Measurements from ENCODE around the gene MCU. TPM values are rescaled to one million over a fixed set of nuclear protein-coding genes. Genes with fewer than 3 reads are reported as not detected.

Gene MCU
- total RNA-seq, 1 donor from 2014 or later: 27.2 TPM

DNA sequence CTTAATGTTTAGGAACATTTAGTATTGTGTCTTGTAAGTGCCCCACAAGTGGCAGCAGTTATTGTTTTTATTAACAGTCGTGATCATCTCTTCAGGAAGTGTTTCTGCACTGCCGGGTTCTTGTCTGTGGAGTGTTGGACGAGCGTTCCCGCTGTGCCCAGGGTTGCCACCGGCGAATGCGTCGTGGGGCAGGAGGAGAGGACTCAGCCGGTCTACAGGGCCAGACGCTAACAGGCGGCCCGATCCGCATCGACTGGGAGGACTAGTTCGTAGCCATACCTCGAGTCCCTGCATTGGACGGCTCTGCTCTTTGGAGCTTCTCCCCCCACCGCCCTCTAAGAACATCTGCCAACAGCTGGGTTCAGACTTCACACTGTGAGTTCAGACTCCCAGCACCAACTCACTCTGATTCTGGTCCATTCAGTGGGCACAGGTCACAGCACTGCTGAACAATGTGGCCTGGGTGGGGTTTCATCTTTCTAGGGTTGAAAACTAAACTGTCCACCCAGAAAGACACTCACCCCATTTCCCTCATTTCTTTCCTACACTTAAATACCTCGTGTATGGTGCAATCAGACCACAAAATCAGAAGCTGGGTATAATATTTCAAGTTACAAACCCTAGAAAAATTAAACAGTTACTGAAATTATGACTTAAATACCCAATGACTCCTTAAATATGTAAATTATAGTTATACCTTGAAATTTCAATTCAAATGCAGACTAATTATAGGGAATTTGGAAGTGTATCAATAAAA is 240.5 kb downstream of the MCU start:
- TF ChIP-seq, protein P1, sequence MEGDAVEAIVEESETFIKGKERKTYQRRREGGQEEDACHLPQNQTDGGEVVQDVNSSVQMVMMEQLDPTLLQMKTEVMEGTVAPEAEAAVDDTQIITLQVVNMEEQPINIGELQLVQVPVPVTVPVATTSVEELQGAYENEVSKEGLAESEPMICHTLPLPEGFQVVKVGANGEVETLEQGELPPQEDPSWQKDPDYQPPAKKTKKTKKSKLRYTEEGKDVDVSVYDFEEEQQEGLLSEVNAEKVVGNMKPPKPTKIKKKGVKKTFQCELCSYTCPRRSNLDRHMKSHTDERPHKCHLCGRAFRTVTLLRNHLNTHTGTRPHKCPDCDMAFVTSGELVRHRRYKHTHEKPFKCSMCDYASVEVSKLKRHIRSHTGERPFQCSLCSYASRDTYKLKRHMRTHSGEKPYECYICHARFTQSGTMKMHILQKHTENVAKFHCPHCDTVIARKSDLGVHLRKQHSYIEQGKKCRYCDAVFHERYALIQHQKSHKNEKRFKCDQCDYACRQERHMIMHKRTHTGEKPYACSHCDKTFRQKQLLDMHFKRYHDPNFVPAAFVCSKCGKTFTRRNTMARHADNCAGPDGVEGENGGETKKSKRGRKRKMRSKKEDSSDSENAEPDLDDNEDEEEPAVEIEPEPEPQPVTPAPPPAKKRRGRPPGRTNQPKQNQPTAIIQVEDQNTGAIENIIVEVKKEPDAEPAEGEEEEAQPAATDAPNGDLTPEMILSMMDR (conservative IDR thresholded peaks at IDR 0.05; ENCODE audit: low read depth, low read length): no peak
- no peak for DNase-seq (ENCODE audit: low read depth)
- no peak overlapping the region for H3K4me3 ChIP-seq (ENCODE audit: low read depth, low read length)

GRCh38 chr10:72935361-72935760 is 243.4 kb downstream of the MCU start:
- TF ChIP-seq, protein P1 (conservative IDR thresholded peaks at IDR 0.05; ENCODE audit: low read depth, low read length): no peak
- DNase-seq (ENCODE audit: low read depth): no peak
- H3K4me3 ChIP-seq (ENCODE audit: low read depth, low read length): no peak overlapping the region

Other genes with a start within 250 kb of the MCU start
- gene MICU1, start 66.1 kb upstream of the MCU start, total RNA-seq: 31.3 and 36.5 TPM in 2 replicates
- 0.29 TPM in 1 of 2 replicates, not detected in the other for gene OIT3, start 201.6 kb downstream of the MCU start, total RNA-seq